ENCODE measurements around the gene SCAP.

The SCAP gene

DNA sequence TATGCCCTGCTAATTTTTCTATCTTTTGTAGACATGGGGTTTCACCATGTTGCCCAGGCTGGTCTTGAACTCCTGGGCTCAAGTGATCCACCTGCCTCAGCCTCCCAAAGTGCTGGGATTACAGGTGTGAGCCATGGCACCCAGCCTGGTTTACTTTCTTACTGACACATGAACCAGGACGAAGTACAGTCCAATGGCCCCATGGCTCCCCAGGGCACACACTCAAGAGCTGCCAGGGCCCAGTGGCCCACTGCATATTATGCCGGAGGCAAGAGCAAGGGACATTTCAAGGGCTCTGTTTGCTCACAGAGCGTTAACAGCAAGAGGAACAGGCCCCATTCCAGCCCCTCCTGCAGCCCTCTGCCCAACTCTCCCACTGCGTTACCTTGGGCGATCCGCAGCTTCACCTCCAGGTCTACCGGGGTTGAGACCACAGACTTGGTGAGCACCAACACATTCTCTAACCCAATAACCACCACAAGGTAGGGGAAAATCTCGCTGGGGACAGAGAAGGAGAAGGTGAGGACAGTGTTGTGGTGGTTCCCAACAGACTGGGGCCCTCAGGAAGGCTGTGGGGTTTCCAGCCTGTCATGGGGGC, 52.1 kb downstream of the SCAP start:
- TF ChIP-seq, protein P1, sequence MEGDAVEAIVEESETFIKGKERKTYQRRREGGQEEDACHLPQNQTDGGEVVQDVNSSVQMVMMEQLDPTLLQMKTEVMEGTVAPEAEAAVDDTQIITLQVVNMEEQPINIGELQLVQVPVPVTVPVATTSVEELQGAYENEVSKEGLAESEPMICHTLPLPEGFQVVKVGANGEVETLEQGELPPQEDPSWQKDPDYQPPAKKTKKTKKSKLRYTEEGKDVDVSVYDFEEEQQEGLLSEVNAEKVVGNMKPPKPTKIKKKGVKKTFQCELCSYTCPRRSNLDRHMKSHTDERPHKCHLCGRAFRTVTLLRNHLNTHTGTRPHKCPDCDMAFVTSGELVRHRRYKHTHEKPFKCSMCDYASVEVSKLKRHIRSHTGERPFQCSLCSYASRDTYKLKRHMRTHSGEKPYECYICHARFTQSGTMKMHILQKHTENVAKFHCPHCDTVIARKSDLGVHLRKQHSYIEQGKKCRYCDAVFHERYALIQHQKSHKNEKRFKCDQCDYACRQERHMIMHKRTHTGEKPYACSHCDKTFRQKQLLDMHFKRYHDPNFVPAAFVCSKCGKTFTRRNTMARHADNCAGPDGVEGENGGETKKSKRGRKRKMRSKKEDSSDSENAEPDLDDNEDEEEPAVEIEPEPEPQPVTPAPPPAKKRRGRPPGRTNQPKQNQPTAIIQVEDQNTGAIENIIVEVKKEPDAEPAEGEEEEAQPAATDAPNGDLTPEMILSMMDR (IDR thresholded peaks at IDR 0.05; ENCODE audit: insufficient read depth, low read length, poor library complexity, severe bottlenecking): no peak
- no peak for TF ChIP-seq EZH2phosphoT487 (conservative IDR thresholded peaks at IDR 0.05; ENCODE audit: low read length)
- Histone ChIP-seq H2AFZ (ENCODE audit: low read depth, low read length, severe bottlenecking) (no peak overlapping the region), H3K4me2 (ENCODE audit: low read depth, low read length, poor library complexity, severe bottlenecking) (no peak overlapping the region), H4K20me1 (ENCODE audit: low read depth, low read length) (no peaks in the 10 kb centered on the region), H3F3A (ENCODE audit: insufficient read depth) (0 out of 2 replicates have a peak, but pooled peaks cover 5% of the 10 kb centered on the region), H3K27me3 (ENCODE audit: low read length) (no peaks in the 10 kb centered on the region), H3K36me3 (ENCODE audit: low read length) (no peaks in the 10 kb centered on the region), H3K9me2 (replicated peaks; ENCODE audit: insufficient read depth, low read length) (no peaks in the 10 kb centered on the region), H3K9ac (ENCODE audit: low read length) (no peak overlapping the region), H3K4me3 (ENCODE audit: insufficient read depth, low read length, poor library complexity, severe bottlenecking) (no peak overlapping the region), H3K9me3 (ENCODE audit: insufficient read depth, low read length) (no peaks in the 10 kb centered on the region), H3K27ac (ENCODE audit: low read depth, low read length) (no peak overlapping the region), H3K79me2 (ENCODE audit: insufficient read depth, low read length) (no peaks in the 10 kb centered on the region)

DNA sequence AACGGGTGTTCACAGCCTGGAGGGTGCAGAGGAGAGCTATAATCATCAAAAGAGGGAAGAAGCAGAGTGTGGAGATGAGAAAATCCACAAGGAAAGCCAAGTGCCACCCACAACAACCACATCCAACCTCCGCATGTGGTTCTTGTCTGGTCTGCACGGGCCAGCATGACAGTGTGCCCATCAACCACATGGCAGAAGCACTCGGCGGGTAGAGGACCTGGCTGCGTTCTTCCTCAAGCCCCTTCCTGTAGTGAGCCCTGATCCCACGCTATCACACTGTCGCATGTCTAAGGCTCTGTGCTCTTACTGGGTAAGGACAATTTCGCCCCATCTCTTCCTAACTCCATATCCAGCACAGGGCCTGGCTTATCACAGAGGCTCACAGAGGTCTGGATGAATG, 53.0 kb downstream of the SCAP start:
- H3K36me3 ChIP-seq (ENCODE audit: low read length): no peaks in the 10 kb centered on the region
- H4K20me1 ChIP-seq (ENCODE audit: low read depth, low read length): no peaks in the 10 kb centered on the region
- H3K9ac ChIP-seq (ENCODE audit: low read length): no peak overlapping the region
- no peak overlapping the region for H3K27ac ChIP-seq (ENCODE audit: low read depth, low read length)
- H3F3A ChIP-seq (ENCODE audit: insufficient read depth): 0 out of 2 replicates have a peak, but pooled peaks cover 5% of the 10 kb centered on the region
- no peaks in the 10 kb centered on the region for H3K9me3 ChIP-seq (ENCODE audit: insufficient read depth, low read length)
- H3K9me2 ChIP-seq (replicated peaks; ENCODE audit: insufficient read depth, low read length): no peaks in the 10 kb centered on the region
- H3K79me2 ChIP-seq (ENCODE audit: insufficient read depth, low read length): no peaks in the 10 kb centered on the region
- no peaks in the 10 kb centered on the region for H3K27me3 ChIP-seq (ENCODE audit: low read length)
- H3K4me3 ChIP-seq (ENCODE audit: insufficient read depth, low read length, poor library complexity, severe bottlenecking): no peak overlapping the region
- TF ChIP-seq, protein P1 (IDR thresholded peaks at IDR 0.05; ENCODE audit: insufficient read depth, low read length, poor library complexity, severe bottlenecking): no peak
- no peak for TF ChIP-seq EZH2phosphoT487 (conservative IDR thresholded peaks at IDR 0.05; ENCODE audit: low read length)
- no peak overlapping the region for H2AFZ ChIP-seq (ENCODE audit: low read depth, low read length, severe bottlenecking)
- H3K4me2 ChIP-seq (ENCODE audit: low read depth, low read length, poor library complexity, severe bottlenecking): no peak overlapping the region

GRCh38 chr3:47421741-47422649, 53.7 kb downstream of the SCAP start:
- H4K20me1 ChIP-seq (ENCODE audit: low read depth, low read length): no peaks in the 10 kb centered on the region
- peak overlapping the region; percentile 77 for H3K27ac ChIP-seq (ENCODE audit: low read depth, low read length)
- peak overlapping the region; percentile 49 for H3K4me2 ChIP-seq (ENCODE audit: low read depth, low read length, poor library complexity, severe bottlenecking)
- TF ChIP-seq, protein P1 (IDR thresholded peaks at IDR 0.05; ENCODE audit: insufficient read depth, low read length, poor library complexity, severe bottlenecking): no peak
- TF ChIP-seq EZH2phosphoT487 (conservative IDR thresholded peaks at IDR 0.05; ENCODE audit: low read length): no peak
- no peaks in the 10 kb centered on the region for H3K9me2 ChIP-seq (replicated peaks; ENCODE audit: insufficient read depth, low read length)
- H3K4me3 ChIP-seq (ENCODE audit: insufficient read depth, low read length, poor library complexity, severe bottlenecking): no peak overlapping the region
- no peaks in the 10 kb centered on the region for H3K36me3 ChIP-seq (ENCODE audit: low read length)
- H3K9ac ChIP-seq (ENCODE audit: low read length): peak overlapping the region; percentile 50
- H3K27me3 ChIP-seq (ENCODE audit: low read length): no peaks in the 10 kb centered on the region
- H3K9me3 ChIP-seq (ENCODE audit: insufficient read depth, low read length): no peaks in the 10 kb centered on the region
- no peak overlapping the region for H2AFZ ChIP-seq (ENCODE audit: low read depth, low read length, severe bottlenecking)
- no peaks in the 10 kb centered on the region for H3K79me2 ChIP-seq (ENCODE audit: insufficient read depth, low read length)
- H3F3A ChIP-seq (ENCODE audit: insufficient read depth): 0 out of 2 replicates have a peak, but pooled peaks cover 5% of the 10 kb centered on the region
